Activated B cell treated with CpG ODN at 0.5 μM for 24 hours (primary cell): ENCODE measurements around the gene ZCCHC3. TPM values are rescaled to one million over a fixed set of nuclear protein-coding genes. Genes with fewer than 3 reads are reported as not detected.

ENCODE experiments used
- ATAC-seq: fragments of 200-7000 bp; cut with Tn5 transposase; one replicate; pipeline ENCODE4 v1.10.0; 2021; ENCODE audit warnings: low read depth, mild to moderate bottlenecking, moderate library complexity
- CTCF ChIA-PET: fragments of 350-600 bp; sonication (Branson Sonifier 250); formaldehyde crosslinking; loops from one replicate; lab custom pipeline; 2021; ENCODE audit warnings: antibody characterized with exemption; lab: Charles Lee
- POLR2A ChIA-PET: fragments of 350-600 bp; sonication (Branson Sonifier 250); formaldehyde crosslinking; loops from one replicate; lab custom pipeline; 2021; ENCODE audit warnings: antibody characterized with exemption; lab: Charles Lee
- DNase-seq: peaks from one replicate; pipeline ENCODE4 v3.0.0; 2022
- H3K27ac Mint-ChIP-seq: one replicate; pipeline ENCODE4 v1.8.0; 2020; ENCODE audit warnings: mixed read lengths
- H3K27me3 Mint-ChIP-seq: one replicate; pipeline ENCODE4 v1.8.0; 2021; ENCODE audit warnings: mixed read lengths
- H3K36me3 Mint-ChIP-seq: one replicate; pipeline ENCODE4 v1.8.0; 2021; ENCODE audit warnings: low read depth, mixed read lengths
- H3K4me1 Mint-ChIP-seq: one replicate; pipeline ENCODE4 v1.8.0; 2021; ENCODE audit warnings: mixed read lengths
- H3K4me3 Mint-ChIP-seq: one replicate; pipeline ENCODE4 v1.8.0; 2020; ENCODE audit warnings: mild to moderate bottlenecking, mixed read lengths
- H3K9me3 Mint-ChIP-seq: one replicate; pipeline ENCODE4 v1.8.0; 2020; ENCODE audit warnings: mixed read lengths
- CTCF ChIP-seq: fragments of 200-600 bp; IDR thresholded peaks from one replicate; pipeline ENCODE4 v1.8.0; 2022; ENCODE audit warnings: antibody characterized with exemption, mild to moderate bottlenecking
- intact Hi-C: fragments of 100-400 bp; cut with micrococcal nuclease; formaldehyde crosslinking; loops from one replicate; pipeline ENCODE4 v1.15.1; 2024
- total RNA-seq: library from RNA; stranded (reverse); gene quantifications from 2 replicates; pipeline ENCODE4 v1.2.3, GENCODE V29; 2022

Gene ZCCHC3
- total RNA-seq, 1 donor from 2014 or later = 25.9 TPM

DNA sequence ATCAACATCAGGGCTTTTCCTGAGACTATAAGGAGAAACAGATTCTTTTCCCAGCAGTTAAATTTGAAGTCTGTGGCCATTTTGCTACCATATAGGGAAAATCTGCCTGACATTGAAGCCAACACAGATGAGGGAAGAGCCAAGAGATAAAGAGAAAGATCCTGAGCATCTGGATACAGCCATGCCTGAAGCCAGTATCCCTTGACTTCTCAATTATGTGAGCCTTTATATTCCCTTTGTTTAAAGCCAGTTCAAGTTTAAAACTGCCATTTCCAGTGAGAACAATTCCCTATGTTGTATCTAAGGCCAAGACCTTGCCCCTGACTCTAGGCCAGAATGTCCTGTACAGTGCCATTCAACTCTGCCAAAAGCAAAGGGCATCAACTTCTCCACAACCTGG is 45.7 kb downstream of the ZCCHC3 start:
- no peak for ATAC-seq
- TF ChIP-seq CTCF = no peak
- ChIA-PET CTCF (interaction anchor here (1.0 kb wide), 1 partner anchor 13 kb away, joined by 3 read pairs; no protein-coding TSS in a partner anchor), POLR2A (no interaction called here)
- Mint-ChIP-seq H3K4me1 (peaks cover 14% of the 10 kb centered on the region), H3K4me3 (no peak overlapping the region), H3K36me3 (peaks cover under 1% of the 10 kb centered on the region), H3K9me3 (peaks cover 2% of the 10 kb centered on the region), H3K27ac (no peak overlapping the region), H3K27me3 (no peaks in the 10 kb centered on the region)
- no peak for DNase-seq
- intact Hi-C loops = no loop called here

DNA sequence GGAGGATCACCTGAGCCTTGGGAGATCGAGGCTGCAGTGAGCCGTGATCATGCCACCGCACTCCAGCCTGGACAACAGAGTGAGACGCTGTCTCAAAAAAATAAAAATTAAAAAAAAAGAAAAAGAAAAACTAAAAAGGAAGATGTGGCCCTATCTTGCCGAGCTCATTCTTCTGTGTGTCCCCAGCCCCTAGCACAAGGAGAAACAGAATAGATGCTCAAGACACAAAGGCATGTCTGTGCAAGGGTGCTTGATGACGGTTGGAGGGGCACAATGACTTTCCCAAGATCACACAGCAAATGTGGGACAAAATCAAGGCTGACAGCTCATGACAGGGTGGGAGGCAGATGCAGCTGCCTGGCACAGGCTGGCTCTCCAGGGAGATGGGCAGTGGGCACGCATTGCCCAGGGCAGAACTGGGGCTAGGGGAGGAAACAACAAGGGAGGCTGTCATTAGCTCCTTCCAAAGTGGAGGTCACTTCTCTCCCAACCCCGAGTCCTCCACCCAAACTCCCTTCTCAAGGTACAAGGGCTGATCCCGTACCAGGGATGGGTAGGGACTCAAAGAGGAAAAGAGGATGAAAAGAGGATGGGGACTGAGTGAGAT is 48.8 kb downstream of the ZCCHC3 start:
- Mint-ChIP-seq H3K4me1 (peaks cover 13% of the 10 kb centered on the region), H3K9me3 (peaks cover 2% of the 10 kb centered on the region), H3K36me3 (peaks cover 2% of the 10 kb centered on the region), H3K4me3 (peak overlapping the region; percentile 88), H3K27ac (peak overlapping the region; percentile 53), H3K27me3 (no peaks in the 10 kb centered on the region)
- POLR2A ChIA-PET = interaction anchor here (1.0 to 3.9 kb wide), 2 partner anchors 9 to 21 kb away, joined by 3 to 27 read pairs; partner anchors contain the start of gene SOX12
- TF ChIP-seq CTCF = no peak
- ATAC-seq (no peak), DNase-seq (no peak)
- CTCF ChIA-PET = interaction anchor here (0.9 to 4.1 kb wide), 3 partner anchors 9 to 16 kb away, joined by 3 to 19 read pairs (median 4); no protein-coding TSS in a partner anchor
- intact Hi-C loops = loop anchor here (2.0 to 5.0 kb wide), 2 partner anchors 49 to 196 kb away; partner anchors contain the start of genes CSNK2A1 and ZCCHC3

- intact Hi-C loops = loop anchor here (1.0 to 5.0 kb wide), 3 partner anchors 19 to 196 kb away; partner anchors contain the start of genes CSNK2A1 and ZCCHC3
- DNase-seq = peak; percentile 51
- no peak for TF ChIP-seq CTCF
- peaks cover under 1% of the 10 kb centered on the region for H3K9me3 Mint-ChIP-seq
- H3K36me3 Mint-ChIP-seq = peaks cover 2% of the 10 kb centered on the region
- peak within 1 kb of the TSS; percentile 68 for H3K27ac Mint-ChIP-seq
- ChIA-PET CTCF (interaction anchor here (0.9 to 4.1 kb wide), 2 partner anchors 8 to 17 kb away, joined by 3 to 19 read pairs; no protein-coding TSS in a partner anchor), POLR2A (interaction anchor here (0.5 to 3.9 kb wide), 5 partner anchors 10 to 61 kb away, joined by 3 to 27 read pairs (median 3); partner anchors contain the start of genes SOX12 and TRIB3)
- peak within 1 kb of the TSS; percentile 88 for H3K4me3 Mint-ChIP-seq
- no peaks in the 10 kb centered on the region for H3K27me3 Mint-ChIP-seq
- peak; percentile 58 for ATAC-seq
- peaks cover 13% of the 10 kb centered on the region for H3K4me1 Mint-ChIP-seq
Observed at GRCh38 chr20:346640-347316, 49.4 kb downstream of the ZCCHC3 start, which contains the start of gene NRSN2. Gene NRSN2 (plus strand): TSS chr20:347111. CDS start chr20:349644, 2,533 bp downstream.

- no peaks in the 10 kb centered on the region for H3K9me3 Mint-ChIP-seq
- peaks cover 2% of the 10 kb centered on the region for H3K36me3 Mint-ChIP-seq
- intact Hi-C loops = loop anchor here (1.0 to 5.0 kb wide), 3 partner anchors 20 to 195 kb away; partner anchors contain the start of genes CSNK2A1 and ZCCHC3
- ATAC-seq = peak; percentile 2
- ChIA-PET CTCF (interaction anchor here (4.1 kb wide), 1 partner anchor 18 kb away, joined by 19 read pairs; no protein-coding TSS in a partner anchor), POLR2A (interaction anchor here (0.5 to 3.9 kb wide), 5 partner anchors 22 to 60 kb away, joined by 3 to 27 read pairs (median 4); partner anchors contain the start of genes SOX12 and TRIB3)
- H3K4me3 Mint-ChIP-seq = peak overlapping the region; percentile 88
- H3K27ac Mint-ChIP-seq = peak overlapping the region; percentile 12
- H3K4me1 Mint-ChIP-seq = peaks cover 13% of the 10 kb centered on the region
- no peaks in the 10 kb centered on the region for H3K27me3 Mint-ChIP-seq
- no peak for DNase-seq
- TF ChIP-seq CTCF = no peak
Observed at GRCh38 chr20:347317-347639, 49.9 kb downstream of the ZCCHC3 start.
